Measurements from ENCODE around the gene WNK1. TPM values are rescaled to one million over a fixed set of nuclear protein-coding genes. Genes with fewer than 3 reads are reported as not detected.

Gene WNK1
- total RNA-seq, 1 donor from 2014 or later: 178 TPM

GRCh38 chr12:946212-946611, 193.8 kb downstream of the WNK1 start:
- DNase-seq (ENCODE audit: low spot score in 2 of 2): no peak
- no peak for TF ChIP-seq CTCF (IDR thresholded peaks at IDR 0.05)
- intact Hi-C loops (cut with DNase I): no loop called here
- H3K9me3 ChIP-seq: no peaks in the 10 kb centered on the region
- peaks cover 5 to 20% of the 10 kb centered on the region in 2 donors for H3K36me3 ChIP-seq
- H3K4me1 ChIP-seq: peaks cover 5 to 6% of the 10 kb centered on the region in 2 donors
- no peak overlapping the region for H3K4me3 ChIP-seq
- no peak overlapping the region for H3K27ac ChIP-seq
- no peaks in the 10 kb centered on the region for H3K27me3 ChIP-seq

GRCh38 chr12:946631-947030, 194.3 kb downstream of the WNK1 start:
- no peaks in the 10 kb centered on the region for H3K27me3 ChIP-seq
- intact Hi-C loops (cut with DNase I): no loop called here
- H3K4me3 ChIP-seq: no peak overlapping the region
- H3K4me1 ChIP-seq: peaks cover 5 to 6% of the 10 kb centered on the region in 2 donors
- H3K9me3 ChIP-seq: no peaks in the 10 kb centered on the region
- DNase-seq (ENCODE audit: low spot score in 2 of 2): no peak
- H3K27ac ChIP-seq: peak overlapping the region in 1 of 2 donors; percentile 5
- TF ChIP-seq CTCF (IDR thresholded peaks at IDR 0.05): no peak
- peaks cover 5 to 17% of the 10 kb centered on the region in 2 donors for H3K36me3 ChIP-seq

- TF ChIP-seq CTCF (IDR thresholded peaks at IDR 0.05): no peak
- Histone ChIP-seq H3K9me3 (no peaks in the 10 kb centered on the region), H3K4me1 (peaks cover 5 to 6% of the 10 kb centered on the region in 2 donors), H3K27ac (peak overlapping the region; percentile 92 to 94), H3K4me3 (peak overlapping the region; percentile 82 to 93), H3K27me3 (no peaks in the 10 kb centered on the region), H3K36me3 (peaks cover 5 to 9% of the 10 kb centered on the region in 2 donors)
- intact Hi-C loops (cut with DNase I): no loop called here
- DNase-seq (ENCODE audit: low spot score in 2 of 2): no peak
Measured at GRCh38 chr12:948238-948637, 195.9 kb downstream of the WNK1 start.

- Histone ChIP-seq H3K27ac (peak within 1 kb of the TSS; percentile 92 to 94), H3K36me3 (no peaks in the 10 kb centered on the region), H3K4me1 (peaks cover 5 to 6% of the 10 kb centered on the region in 2 donors), H3K9me3 (no peaks in the 10 kb centered on the region), H3K27me3 (no peaks in the 10 kb centered on the region), H3K4me3 (peak within 1 kb of the TSS; percentile 82 to 93)
- intact Hi-C loops (cut with DNase I): loop anchor here (1.0 to 5.0 kb wide), 7 partner anchors 42 to 643 kb away; partner anchors contain the start of genes ERC1 and FBXL14
- TF ChIP-seq CTCF (IDR thresholded peaks at IDR 0.05): peak; percentile 97 to 98 (median 98)
- peak; percentile 88 to 98 for DNase-seq (ENCODE audit: low spot score in 2 of 2)
Measured at GRCh38 chr12:949453-950191, 197.2 kb downstream of the WNK1 start, which contains the start of gene RAD52. Gene RAD52 (minus strand): TSS chr12:949694. CDS start chr12:933058, 16,636 bp downstream.

GRCh38 chr12:951176-951575, 198.8 kb downstream of the WNK1 start:
- no peaks in the 10 kb centered on the region for H3K27me3 ChIP-seq
- H3K9me3 ChIP-seq: no peaks in the 10 kb centered on the region
- H3K4me3 ChIP-seq: no peak overlapping the region
- H3K27ac ChIP-seq: no peak overlapping the region
- no peak for TF ChIP-seq CTCF (IDR thresholded peaks at IDR 0.05)
- no peak for DNase-seq (ENCODE audit: low spot score in 2 of 2)
- no peaks in the 10 kb centered on the region for H3K36me3 ChIP-seq
- peaks cover 5 to 6% of the 10 kb centered on the region in 2 donors for H3K4me1 ChIP-seq
- intact Hi-C loops (cut with DNase I): loop anchor here (5.0 kb wide), 2 partner anchors 141 to 641 kb away; partner anchors contain the start of gene FBXL14
